Esophagus squamous epithelium (tissue), 4 donors: ENCODE results near the gene SNAPC3.

Experiments used
- CTCF ChIP-seq, 6 experiments: fragments of 450-650 bp in 4 of 6; fragments of 200-600 bp in 2 of 6; sonication (generic) in 2 of 6; IDR thresholded peaks; one replicate each; pipeline ENCODE4 v1.5.1; 2016 to 2019; ENCODE audit warnings: antibody characterized with exemption in 6 of 6, mild to moderate bottlenecking in 4 of 6, moderate library complexity in 4 of 6
- POLR2A ChIP-seq, 4 donors: fragments of 450-650 bp; IDR thresholded peaks; one replicate each; pipeline ENCODE4 v1.6.1; 2017; ENCODE audit warnings: antibody characterized with exemption in 4 of 4, mild to moderate bottlenecking in 4 of 4, moderate library complexity in 3 of 4

GRCh38 chr9:15498246-15498995 is 75.7 kb downstream of the SNAPC3 start:
- TF ChIP-seq CTCF (IDR thresholded peaks at IDR 0.05) (no peak), POLR2A (IDR thresholded peaks at IDR 0.05) (no peak)
